Osteoblast (primary cell): ENCODE results near the gene SLAMF9. TPM values are rescaled to one million over a fixed set of nuclear protein-coding genes. Genes with fewer than 3 reads are reported as not detected.

Experiments
- DNase-seq: peaks from one replicate; pipeline ENCODE4 v3.0.0; 2011; ENCODE audit warnings: low spot score, mixed read lengths; ENCODE audit not compliant: insufficient read length; ENCODE audit errors: missing footprints
- H2AFZ ChIP-seq: 2 replicates; pipeline ENCODE4 v1.6.0; 2011; ENCODE audit warnings: mild to moderate bottlenecking, low read length
- H3K27ac ChIP-seq: 2 replicates; pipeline ENCODE4 v1.5.1; 2011; ENCODE audit warnings: mild to moderate bottlenecking, low read depth, low read length, moderate library complexity
- H3K27me3 ChIP-seq: 2 replicates; pipeline ENCODE4 v1.6.0; 2012; ENCODE audit warnings: mild to moderate bottlenecking, control low read depth, inconsistent platforms, low read length, moderate library complexity; ENCODE audit not compliant: insufficient read depth
- H3K36me3 ChIP-seq: 2 replicates; pipeline ENCODE4 v1.5.1; 2011; ENCODE audit warnings: mild to moderate bottlenecking, low read length, control low read depth, moderate library complexity; ENCODE audit not compliant: insufficient read depth
- H3K4me1 ChIP-seq: 2 replicates; pipeline ENCODE4 v1.5.1; 2011; ENCODE audit warnings: mild to moderate bottlenecking, low read length, control low read depth, moderate library complexity; ENCODE audit not compliant: insufficient read depth
- H3K4me2 ChIP-seq: 2 replicates; pipeline ENCODE4 v1.6.0; 2011; ENCODE audit warnings: mild to moderate bottlenecking, low read length; ENCODE audit not compliant: insufficient read depth
- H3K4me3 ChIP-seq: fragments of 200-600 bp; sonication (generic); 3 replicates; pipeline ENCODE4 v1.5.1; 2012; ENCODE audit warnings: mild to moderate bottlenecking, low read length, inconsistent platforms; ENCODE audit not compliant: insufficient read depth
- H3K79me2 ChIP-seq: 2 replicates; pipeline ENCODE4 v1.6.0; 2012; ENCODE audit warnings: mild to moderate bottlenecking, low read length, control low read depth, inconsistent platforms; ENCODE audit not compliant: insufficient read depth
- H3K9me3 ChIP-seq: 2 replicates; pipeline ENCODE4 v1.5.1; 2011; ENCODE audit warnings: low read depth, low read length, control low read depth
- H4K20me1 ChIP-seq: 2 replicates; pipeline ENCODE4 v1.6.0; 2012; ENCODE audit warnings: mild to moderate bottlenecking, low read length, control low read depth; ENCODE audit not compliant: insufficient read depth
- CTCF ChIP-seq: IDR thresholded peaks from 2 replicates; pipeline ENCODE4 v1.5.1; 2011; ENCODE audit warnings: mild to moderate bottlenecking, low read depth, low read length, moderate library complexity; ENCODE audit errors: extremely low read depth
- total RNA-seq: library from RNA; depleted of rRNA; stranded (reverse); fragments of >200 nt; gene quantifications from 2 replicates; pipeline ENCODE4 v1.2.3, GENCODE V29; 2012

SLAMF9 gene
- total RNA-seq, 1 donor, result not detected

GRCh38 chr1:159986531-159986930 lies 32.5 kb upstream of the SLAMF9 start:
- no peak for TF ChIP-seq CTCF
- no peak overlapping the region for H2AFZ ChIP-seq
- no peak overlapping the region for H3K4me3 ChIP-seq
- no peaks in the 10 kb centered on the region for H3K27me3 ChIP-seq
- H3K79me2 ChIP-seq, result no peaks in the 10 kb centered on the region
- no peak overlapping the region for H3K27ac ChIP-seq
- H3K9me3 ChIP-seq, result no peaks in the 10 kb centered on the region
- H3K36me3 ChIP-seq, result peaks cover 3% of the 10 kb centered on the region
- H3K4me1 ChIP-seq, result peaks cover 7% of the 10 kb centered on the region
- DNase-seq, result no peak
- H3K4me2 ChIP-seq, result no peak overlapping the region
- no peaks in the 10 kb centered on the region for H4K20me1 ChIP-seq

DNA sequence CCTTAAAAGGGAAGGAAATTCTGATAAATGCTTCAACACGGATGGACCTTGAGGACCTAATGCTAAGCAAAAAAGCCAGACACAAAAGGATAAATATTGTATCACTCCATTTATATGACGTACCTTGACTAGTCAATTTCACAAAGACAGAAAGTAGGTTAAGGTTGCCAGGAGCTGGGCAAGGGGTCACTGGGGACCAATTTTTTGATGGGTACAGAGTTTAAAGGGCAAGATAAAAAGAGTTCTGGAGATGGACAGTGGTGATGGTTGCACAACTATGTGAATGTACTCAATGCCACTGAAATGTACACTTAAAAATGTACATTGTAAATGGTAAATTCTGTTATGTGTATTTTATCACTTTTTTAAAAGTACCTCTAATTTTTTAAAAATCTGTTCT lies 32.1 kb upstream of the SLAMF9 start:
- H3K4me2 ChIP-seq, result no peak overlapping the region
- no peaks in the 10 kb centered on the region for H3K79me2 ChIP-seq
- peaks cover 3% of the 10 kb centered on the region for H3K4me1 ChIP-seq
- no peaks in the 10 kb centered on the region for H3K9me3 ChIP-seq
- no peak overlapping the region for H3K4me3 ChIP-seq
- DNase-seq, result no peak
- no peaks in the 10 kb centered on the region for H4K20me1 ChIP-seq
- H2AFZ ChIP-seq, result no peak overlapping the region
- H3K36me3 ChIP-seq, result peaks cover 5% of the 10 kb centered on the region
- no peaks in the 10 kb centered on the region for H3K27me3 ChIP-seq
- H3K27ac ChIP-seq, result no peak overlapping the region
- TF ChIP-seq CTCF, result no peak

DNA sequence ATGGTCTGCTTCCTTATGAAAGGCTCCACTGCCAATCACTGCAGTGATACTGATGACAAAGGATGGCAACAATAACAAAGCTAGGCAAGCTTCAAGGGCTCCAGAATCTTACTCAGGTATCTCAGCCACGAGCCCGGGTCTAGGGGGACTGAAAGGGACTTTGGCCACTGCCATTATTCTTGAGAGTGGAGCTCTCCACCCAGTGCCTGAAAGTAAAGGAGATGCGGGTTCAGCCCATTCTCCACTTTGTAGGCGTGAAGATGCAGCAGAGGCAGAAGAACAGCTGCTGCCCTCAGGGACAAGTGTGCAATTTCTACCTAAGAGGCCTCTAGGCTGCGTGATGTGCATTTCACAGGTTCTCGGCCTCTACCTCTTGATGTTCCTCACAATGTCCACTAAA lies 31.4 kb upstream of the SLAMF9 start:
- no peaks in the 10 kb centered on the region for H4K20me1 ChIP-seq
- no peaks in the 10 kb centered on the region for H3K79me2 ChIP-seq
- H3K4me3 ChIP-seq, result no peak overlapping the region
- DNase-seq, result no peak
- no peaks in the 10 kb centered on the region for H3K4me1 ChIP-seq
- H3K27me3 ChIP-seq, result no peaks in the 10 kb centered on the region
- no peak overlapping the region for H2AFZ ChIP-seq
- no peak for TF ChIP-seq CTCF
- H3K27ac ChIP-seq, result no peak overlapping the region
- H3K9me3 ChIP-seq, result no peaks in the 10 kb centered on the region
- no peak overlapping the region for H3K4me2 ChIP-seq
- H3K36me3 ChIP-seq, result peaks cover 5% of the 10 kb centered on the region

DNA sequence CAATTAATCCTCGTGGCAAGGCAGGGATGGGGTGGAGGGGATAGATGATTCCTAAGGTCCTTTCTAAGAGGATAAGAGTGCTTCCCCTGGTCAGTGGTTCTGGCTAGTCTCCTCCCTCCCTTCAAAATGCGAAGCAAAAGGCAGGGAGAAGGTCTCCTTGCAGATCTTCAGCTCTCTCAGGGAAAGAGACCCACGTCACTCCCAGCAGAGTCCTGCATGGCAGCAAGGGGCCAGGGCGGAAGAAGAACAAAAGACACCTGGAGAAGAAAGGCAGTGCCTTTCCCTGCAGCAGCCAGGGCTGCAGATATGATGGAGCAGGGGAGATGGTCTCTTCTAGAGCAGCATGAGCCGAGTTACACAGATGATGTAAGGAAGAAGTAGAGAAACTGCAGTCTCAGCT lies 29.6 kb upstream of the SLAMF9 start:
- Histone ChIP-seq H3K79me2 (no peaks in the 10 kb centered on the region), H3K36me3 (peaks cover 5% of the 10 kb centered on the region), H3K9me3 (no peaks in the 10 kb centered on the region), H3K4me1 (no peaks in the 10 kb centered on the region), H3K4me2 (no peak overlapping the region), H3K27ac (no peak overlapping the region), H3K4me3 (no peak overlapping the region), H3K27me3 (no peaks in the 10 kb centered on the region), H4K20me1 (no peaks in the 10 kb centered on the region), H2AFZ (no peak overlapping the region)
- no peak for DNase-seq
- TF ChIP-seq CTCF, result no peak
